Transverse colon (tissue), 4 donors: Measurements from ENCODE around the gene HNRNPM. TPM values are rescaled to one million over a fixed set of nuclear protein-coding genes. Genes with fewer than 3 reads are reported as not detected.

Experiments used
- DNase-seq: peaks from one replicate; pipeline ENCODE4 v3.0.0-alpha.2; 2019
- H3K27ac ChIP-seq, 4 donors: fragments of 200-600 bp; sonication (generic); 2 replicates each; pipeline ENCODE4 v1.5.1; 2016 to 2018; ENCODE audit warnings: inconsistent platforms in 4 of 4
- H3K27me3 ChIP-seq: fragments of 200-600 bp; sonication (generic); 2 replicates; pipeline ENCODE4 v1.5.1; 2017; ENCODE audit warnings: inconsistent platforms
- H3K36me3 ChIP-seq, 4 donors: fragments of 200-600 bp; sonication (generic); 2 replicates each; pipeline ENCODE4 v1.5.1; 2017 to 2019; ENCODE audit warnings: inconsistent platforms in 4 of 4
- H3K4me1 ChIP-seq, 4 donors: fragments of 200-600 bp; sonication (generic); 2 replicates each; pipeline ENCODE4 v1.5.1; 2017 to 2020; ENCODE audit warnings: inconsistent platforms in 4 of 4
- H3K4me3 ChIP-seq, 4 donors: fragments of 200-600 bp; sonication (generic); 1 replicate in 1 of 4; 2 replicates in 3 of 4; pipeline versions ENCODE4 v1.5.1 to v1.6.1; 2017 to 2019; ENCODE audit warnings: inconsistent platforms in 4 of 4
- H3K9me3 ChIP-seq, 2 donors: fragments of 200-600 bp; sonication (generic); 2 replicates each; pipeline ENCODE4 v1.5.1; 2017 to 2019; ENCODE audit warnings: inconsistent platforms in 2 of 2
- EP300 ChIP-seq: sonication (generic); formaldehyde crosslinking; IDR thresholded peaks from one replicate; pipeline ENCODE4 v1.6.1; 2017; ENCODE audit warnings: antibody characterized with exemption, low read depth
- POLR2A ChIP-seq: fragments of 450-650 bp; IDR thresholded peaks from one replicate; pipeline ENCODE4 v1.6.1; 2016; ENCODE audit warnings: antibody characterized with exemption, mild to moderate bottlenecking, moderate library complexity
- POLR2AphosphoS5 ChIP-seq, 3 donors: sonication (generic); formaldehyde crosslinking; IDR thresholded peaks; one replicate each; pipeline ENCODE4 v1.6.1; 2016; ENCODE audit warnings: antibody characterized with exemption in 3 of 3
- WGBS, 2 donors: methylation state at CpG; one replicate each; pipeline ENCODE4 v1.1.5; 2018; ENCODE audit warnings: low coverage in 1 of 2; 5-methylcytosine and 5-hydroxymethylcytosine counted together
- in situ Hi-C, 4 donors: fragments of 200-750 bp; cut with MboI; loops; one replicate each; pipeline versions ENCODE4 v1.15.0 to v1.15.1; 2017; ENCODE audit warnings: low sequenced_read_pairs in 3 of 4, low pct_ligation_motif_present in 1 of 4, low pct_unique_long_range_greater_than_20kb in 1 of 4
- intact Hi-C: fragments of 100-400 bp; cut with DNase I; formaldehyde crosslinking; loops from one replicate; pipeline ENCODE4 v1.15.1; 2023; ENCODE audit warnings: low total_unique reads
- total RNA-seq, 4 donors: library from RNA; depleted of rRNA; stranded (reverse); fragments of >200 nt; gene quantifications; one replicate each; pipeline ENCODE4 v1.1.0, GENCODE V29; 2016
- TF ChIP-seq, protein P1 (sequence below), 5 experiments: fragments of 200-600 bp in 3 of 5; fragments of 450-650 bp in 2 of 5; sonication (generic) in 3 of 5; IDR thresholded peaks; 1 replicate in 2 of 5; 2 replicates in 3 of 5; pipeline ENCODE4 v1.5.1; 2016 to 2017; ENCODE audit warnings: antibody characterized with exemption in 5 of 5, inconsistent platforms in 3 of 5, mild to moderate bottlenecking in 2 of 5, moderate library complexity in 1 of 5

HNRNPM gene
- total RNA-seq, 4 donors from 2014 or later: 72.2 to 164 (median 101) TPM

DNA sequence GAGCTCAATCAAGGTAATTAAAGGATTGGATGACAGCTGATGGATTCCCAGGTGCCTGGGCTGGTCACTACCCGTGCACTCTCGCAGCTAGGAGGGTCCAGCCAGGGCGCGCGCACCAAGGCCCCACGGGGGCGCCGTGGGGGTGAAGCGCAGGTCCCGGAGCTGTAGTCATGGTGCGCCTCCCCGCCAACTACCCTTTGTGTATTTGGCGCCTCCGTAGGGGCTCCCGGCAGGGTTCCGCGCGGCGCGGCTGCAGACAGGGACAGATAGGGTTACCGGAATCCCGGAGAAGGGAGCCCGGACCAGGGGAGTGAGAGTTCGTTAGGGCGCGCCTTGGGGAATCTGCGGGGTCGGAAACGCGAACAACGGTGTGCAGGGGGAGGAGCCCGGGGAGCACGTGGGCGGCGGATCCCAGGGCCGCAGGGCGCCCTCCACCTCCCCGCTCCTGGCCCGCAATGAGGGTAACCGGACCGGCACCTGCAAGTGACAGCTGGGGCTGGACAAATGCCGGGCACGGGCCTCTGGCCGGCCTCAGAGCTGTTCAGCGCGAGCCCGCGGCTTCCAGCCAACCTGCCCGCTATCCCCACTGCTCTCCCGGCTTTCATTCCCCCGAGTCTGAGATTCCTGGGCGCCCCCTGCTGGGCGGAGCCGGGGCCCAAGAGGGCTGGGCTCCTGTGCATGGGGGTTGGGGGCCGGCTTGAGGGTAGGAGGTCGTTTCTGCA lies 61.1 kb downstream of the HNRNPM start:
- in situ Hi-C loops: loop anchor here (10.0 to 25.0 kb wide), 3 partner anchors 91 to 151 kb away; partner anchors contain the start of gene MARCHF2 (in 2 of the 4)
- TF ChIP-seq POLR2AphosphoS5 (IDR thresholded peaks at IDR 0.05): peak in 1 of 3 donors; percentile 30
- no peak for TF ChIP-seq EP300
- TF ChIP-seq, protein P1, sequence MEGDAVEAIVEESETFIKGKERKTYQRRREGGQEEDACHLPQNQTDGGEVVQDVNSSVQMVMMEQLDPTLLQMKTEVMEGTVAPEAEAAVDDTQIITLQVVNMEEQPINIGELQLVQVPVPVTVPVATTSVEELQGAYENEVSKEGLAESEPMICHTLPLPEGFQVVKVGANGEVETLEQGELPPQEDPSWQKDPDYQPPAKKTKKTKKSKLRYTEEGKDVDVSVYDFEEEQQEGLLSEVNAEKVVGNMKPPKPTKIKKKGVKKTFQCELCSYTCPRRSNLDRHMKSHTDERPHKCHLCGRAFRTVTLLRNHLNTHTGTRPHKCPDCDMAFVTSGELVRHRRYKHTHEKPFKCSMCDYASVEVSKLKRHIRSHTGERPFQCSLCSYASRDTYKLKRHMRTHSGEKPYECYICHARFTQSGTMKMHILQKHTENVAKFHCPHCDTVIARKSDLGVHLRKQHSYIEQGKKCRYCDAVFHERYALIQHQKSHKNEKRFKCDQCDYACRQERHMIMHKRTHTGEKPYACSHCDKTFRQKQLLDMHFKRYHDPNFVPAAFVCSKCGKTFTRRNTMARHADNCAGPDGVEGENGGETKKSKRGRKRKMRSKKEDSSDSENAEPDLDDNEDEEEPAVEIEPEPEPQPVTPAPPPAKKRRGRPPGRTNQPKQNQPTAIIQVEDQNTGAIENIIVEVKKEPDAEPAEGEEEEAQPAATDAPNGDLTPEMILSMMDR (IDR thresholded peaks at IDR 0.05): peak; percentile 81 to 88 (median 83)
- Histone ChIP-seq H3K9me3 (no peaks in the 10 kb centered on the region), H3K4me3 (peak overlapping the region; percentile 10 to 59 (median 36)), H3K27me3 (no peaks in the 10 kb centered on the region), H3K27ac (peak overlapping the region in 2 of 4 donors; percentile 2 to 8), H3K4me1 (peaks cover 5 to 13% (median 12%) of the 10 kb centered on the region in 4 donors), H3K36me3 (peaks cover 0 to under 1% (median 0%) of the 10 kb centered on the region in 4 donors)
- DNase-seq: peak; percentile 82
- WGBS, 2 donors: 0 to 1% methylated on average over 2 to 40 of the region's 56 CpGs
- intact Hi-C loops: loop anchor here (10.0 kb wide), 1 partner anchor 151 kb away; no protein-coding TSS in a partner anchor

- WGBS, 2 donors: 26 to 63% methylated on average over 6 to 18 of the region's 18 CpGs
- peak overlapping the region in 2 of 4 donors; percentile 2 to 8 for H3K27ac ChIP-seq
- TF ChIP-seq, protein P1 (IDR thresholded peaks at IDR 0.05): peak in 2 of 5 experiments; percentile 8 to 25
- no peak for TF ChIP-seq EP300
- in situ Hi-C loops: loop anchor here (10.0 to 25.0 kb wide), 3 partner anchors 92 to 152 kb away; partner anchors contain the start of gene MARCHF2 (in 2 of the 4)
- H3K27me3 ChIP-seq: no peaks in the 10 kb centered on the region
- intact Hi-C loops: loop anchor here (10.0 kb wide), 1 partner anchor 152 kb away; no protein-coding TSS in a partner anchor
- peaks cover 5 to 13% (median 12%) of the 10 kb centered on the region in 4 donors for H3K4me1 ChIP-seq
- H3K36me3 ChIP-seq: peaks cover 0 to 6% (median 0%) of the 10 kb centered on the region in 4 donors
- peak overlapping the region; percentile 10 to 59 (median 36) for H3K4me3 ChIP-seq
- H3K9me3 ChIP-seq: no peaks in the 10 kb centered on the region
- no peak for DNase-seq
These were observed 61.7 kb downstream of the HNRNPM start for GRCh38 chr19:8506402-8506957.

DNA sequence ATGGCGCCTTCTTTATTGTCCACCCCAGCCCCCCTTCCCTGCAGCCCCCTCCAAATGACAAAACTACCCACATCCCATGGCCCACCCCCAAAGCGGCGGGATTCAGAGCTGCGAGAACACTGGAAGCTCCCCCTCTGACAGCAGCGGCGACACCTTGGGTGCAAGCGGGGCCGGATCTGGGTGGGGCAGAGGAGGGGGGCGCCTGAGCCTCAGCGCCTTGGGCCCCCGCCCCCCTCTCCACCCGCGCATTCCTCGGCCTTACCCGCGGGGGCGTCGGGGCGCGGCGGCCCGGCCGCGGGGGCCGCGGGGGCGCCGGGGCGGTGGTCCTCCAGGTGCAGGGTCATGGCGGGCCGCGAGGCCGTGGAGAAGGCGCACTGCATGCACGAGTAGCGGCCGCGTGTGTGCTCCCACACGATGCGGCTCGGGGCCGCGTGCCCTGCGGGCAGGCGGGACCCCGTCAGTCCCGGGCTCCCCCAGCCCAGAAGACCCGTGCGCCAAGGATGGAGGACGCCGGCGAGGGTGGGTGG lies 65.9 kb downstream of the HNRNPM start:
- WGBS, 2 donors: 93% methylated on average over 31 of the region's 52 CpGs; no CpG with 5 or more reads in 1 of the 2 donors
- peaks cover 16 to 37% (median 31%) of the 10 kb centered on the region in 4 donors for H3K4me1 ChIP-seq
- in situ Hi-C loops: loop anchor here in 1 of 4 donors (25.0 kb wide), 1 partner anchor 98 kb away; the partner anchor contains the start of gene MARCHF2

More for the DNA sequence above, 65.9 kb downstream of the HNRNPM start:
- H3K27ac ChIP-seq: no peak overlapping the region
- H3K27me3 ChIP-seq: no peaks in the 10 kb centered on the region
- H3K9me3 ChIP-seq: no peaks in the 10 kb centered on the region
- no peak overlapping the region for H3K4me3 ChIP-seq
- TF ChIP-seq POLR2AphosphoS5 (IDR thresholded peaks at IDR 0.05): no peak
- TF ChIP-seq POLR2A: no peak
- TF ChIP-seq, protein P1 (IDR thresholded peaks at IDR 0.05): no peak
- no peak for TF ChIP-seq EP300
- intact Hi-C loops: no loop called here
- no peak for DNase-seq
- H3K36me3 ChIP-seq: peaks cover 0 to 6% (median 0%) of the 10 kb centered on the region in 4 donors
